Muscle of back (tissue), 13 donors: Measurements from ENCODE around the gene CST7. TPM values are rescaled to one million over a fixed set of nuclear protein-coding genes. Genes with fewer than 3 reads are reported as not detected.
"Not testable (repeated sequence)": the region's sequence is repeated elsewhere in the genome, so short reads cannot be mapped to it uniquely, and the experiment has no call there.

Experiments used
- DNase-seq, 3 donors: peaks; one replicate each; pipeline versions ENCODE4 v3.0.0 to v3.0.0-alpha.2; 2013
- long read RNA-seq, 9 donors: transcript quantifications; one replicate each; lab custom pipeline, GENCODE V29; 2026
- polyA plus RNA-seq, 10 donors: library from polyadenylated mRNA; unstranded; fragments of 120-200 nt; gene quantifications; one replicate each; pipeline ENCODE4 v1.2.1, GENCODE V29; 2013; ENCODE audit not compliant: insufficient read length in 10 of 10

Gene CST7, protein sequence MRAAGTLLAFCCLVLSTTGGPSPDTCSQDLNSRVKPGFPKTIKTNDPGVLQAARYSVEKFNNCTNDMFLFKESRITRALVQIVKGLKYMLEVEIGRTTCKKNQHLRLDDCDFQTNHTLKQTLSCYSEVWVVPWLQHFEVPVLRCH
- polyA plus RNA-seq, result 1 to 10 TPM in 1 of 10 donors, under 1 TPM in 8, not detected in 1; 0.28 to 2.1 (median 0.50) TPM
- long read RNA-seq, donor 1, result 0 reads
- long read RNA-seq, donor 2, result 0 reads
- long read RNA-seq, donor 3, result 0 reads
- long read RNA-seq, donor 4, result 0 reads
- long read RNA-seq, donor 5, result 0 reads
- long read RNA-seq, donor 6, result 0 reads
- long read RNA-seq, donor 7, result 0 reads
- long read RNA-seq, donor 8, result 0 reads
- long read RNA-seq, donor 9, result 0 reads

DNA sequence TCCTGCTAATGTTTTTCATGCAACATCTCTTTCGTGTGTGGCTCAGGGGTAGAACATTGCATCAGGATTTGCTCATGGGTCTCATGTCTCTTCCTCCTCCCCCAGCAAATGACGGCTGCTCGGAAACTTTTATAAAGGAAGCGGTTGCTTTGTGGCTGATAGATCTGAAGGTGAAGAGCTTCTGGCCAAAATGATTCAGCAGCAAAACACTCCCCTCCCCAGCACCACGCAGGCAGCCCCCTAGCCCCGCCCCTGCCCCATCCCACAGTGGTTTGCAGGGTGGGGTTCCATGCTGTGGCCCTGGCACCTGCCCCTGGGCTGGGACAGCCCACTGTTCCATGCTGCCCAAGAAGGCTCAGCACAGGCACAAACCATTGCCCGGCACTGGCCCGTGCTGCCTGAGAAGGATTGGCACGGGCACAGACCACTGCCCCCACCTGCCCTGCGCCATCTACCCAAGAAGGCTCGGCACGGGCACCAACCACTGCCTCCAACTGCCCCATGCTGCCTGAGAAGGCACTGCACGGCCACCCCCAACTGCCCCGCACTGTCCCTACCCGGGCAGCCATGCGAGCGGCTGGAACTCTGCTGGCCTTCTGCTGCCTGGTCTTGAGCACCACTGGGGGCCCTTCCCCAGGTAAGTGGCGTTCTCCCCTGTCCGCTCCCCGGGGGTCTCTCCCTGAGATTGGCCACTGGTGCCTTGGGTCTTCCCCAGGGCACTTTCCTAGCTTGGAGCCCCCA is at the start of gene CST7:
TSS of gene CST7 (plus strand) at position 331 of the 741 bp plus-strand sequence. CDS start at position 568, 237 bp downstream.
- peak in 1 of 3 donors; percentile 5 for DNase-seq

DNA sequence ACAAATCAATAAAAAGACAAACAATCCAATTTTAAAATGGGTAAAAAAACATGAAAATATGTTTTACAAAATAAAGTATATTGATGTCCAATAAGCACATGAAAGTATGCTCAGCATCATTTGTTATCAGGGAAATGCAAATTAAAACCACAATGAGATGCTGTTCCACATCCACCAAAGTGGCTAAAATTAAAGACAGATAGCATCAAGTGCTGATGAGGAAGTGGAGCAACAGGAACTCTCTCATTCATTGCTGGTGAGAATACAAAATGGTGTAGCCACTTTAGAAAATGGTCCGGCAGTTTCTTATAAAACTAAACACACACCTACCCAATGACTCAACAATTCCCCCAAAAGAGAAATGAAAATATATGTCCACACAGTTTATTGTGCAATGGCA is 42.3 kb upstream of the CST7 start:
- DNase-seq, result no peak

DNA sequence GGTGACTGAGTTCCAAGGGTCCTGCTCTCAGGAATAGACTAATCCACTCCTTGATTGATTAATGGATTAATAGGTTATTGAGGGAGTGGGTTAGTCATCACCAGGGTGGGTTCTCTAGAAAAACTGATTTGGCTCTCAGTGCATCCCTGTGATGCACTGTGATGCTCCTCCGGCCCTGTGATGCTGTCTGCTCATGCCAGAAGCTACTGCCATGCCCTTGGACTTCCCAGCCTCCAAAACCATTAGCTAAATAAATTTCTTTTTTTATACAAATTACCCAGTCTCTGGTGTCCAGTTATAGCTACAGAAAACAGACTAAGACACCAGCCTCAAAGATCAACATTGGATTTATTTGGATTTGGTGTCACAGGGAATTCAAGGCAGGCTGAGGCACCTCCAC is 40.4 kb upstream of the CST7 start:
- DNase-seq, result no peak

DNA sequence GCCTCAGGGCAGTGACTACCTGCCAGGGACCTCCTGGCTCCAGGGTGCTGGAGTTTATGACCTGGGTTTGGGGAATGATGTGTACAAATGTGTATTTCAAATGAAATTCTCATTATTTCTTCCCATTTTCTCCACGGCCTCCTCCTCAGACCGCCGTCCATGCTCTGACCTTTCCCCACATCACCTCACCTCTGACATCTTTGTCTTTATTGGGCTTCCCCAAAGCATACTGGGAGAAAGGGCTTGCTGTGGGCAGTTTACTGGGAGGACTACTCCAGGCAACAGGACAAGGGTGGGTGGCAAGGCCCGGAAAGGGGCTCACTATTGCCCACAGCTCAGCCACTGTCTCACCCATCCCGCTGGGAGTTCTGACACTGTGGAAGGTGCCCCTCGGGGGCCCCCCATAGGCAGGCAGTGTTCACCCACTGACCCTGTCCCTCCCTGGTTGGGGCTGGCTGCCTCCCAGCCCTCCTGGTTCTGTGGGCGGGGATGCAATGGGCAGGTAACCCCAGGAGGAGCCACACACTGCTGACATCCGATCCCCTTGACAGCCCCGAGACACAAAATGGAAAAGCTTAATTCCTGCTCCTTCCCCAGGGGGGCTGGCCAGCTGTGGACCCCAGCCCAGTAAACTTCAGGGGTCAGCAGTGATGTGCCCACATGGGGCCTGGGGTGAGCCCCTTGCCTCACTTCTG is 39.8 kb upstream of the CST7 start:
- no peak for DNase-seq

DNA sequence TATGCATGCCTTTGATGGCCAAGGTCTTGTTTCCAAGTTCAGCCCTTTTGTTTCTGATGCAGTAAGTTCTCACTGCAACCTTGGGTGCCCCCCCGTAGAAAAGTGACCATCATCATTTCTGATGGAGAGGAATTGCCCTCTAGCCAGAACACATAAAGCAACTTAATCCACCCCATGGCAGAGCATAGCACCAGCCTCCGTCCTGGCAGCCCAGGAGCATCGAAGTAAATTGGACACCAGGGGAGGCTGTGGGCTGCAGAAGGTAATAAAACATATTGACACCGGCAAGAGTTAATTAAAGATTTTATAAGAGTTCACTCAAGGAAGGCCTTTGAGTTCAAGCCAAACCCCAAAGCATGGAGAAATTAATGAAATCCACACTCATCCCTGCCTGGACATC is 39.2 kb upstream of the CST7 start:
- DNase-seq, result no peak

DNA sequence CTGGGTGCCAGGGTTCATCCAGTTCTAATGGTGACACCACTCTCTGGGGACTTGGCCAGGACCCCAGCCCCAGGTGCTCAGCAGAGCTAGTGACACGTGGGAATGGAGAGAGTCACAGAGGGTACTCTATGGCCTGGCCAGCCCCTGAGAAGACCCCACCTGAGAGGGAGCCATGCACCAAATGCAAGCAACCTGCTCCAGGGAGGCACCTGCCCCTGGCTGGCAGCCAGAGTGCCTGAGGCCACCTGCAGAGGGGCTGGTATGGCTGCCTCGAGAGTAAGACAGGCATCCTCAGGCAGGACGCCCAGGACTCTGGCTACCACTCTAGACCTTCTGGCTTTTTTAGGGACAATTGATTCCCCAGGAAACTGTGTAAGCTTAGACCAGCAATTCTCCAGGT is 38.6 kb upstream of the CST7 start:
- no peak for DNase-seq

DNA sequence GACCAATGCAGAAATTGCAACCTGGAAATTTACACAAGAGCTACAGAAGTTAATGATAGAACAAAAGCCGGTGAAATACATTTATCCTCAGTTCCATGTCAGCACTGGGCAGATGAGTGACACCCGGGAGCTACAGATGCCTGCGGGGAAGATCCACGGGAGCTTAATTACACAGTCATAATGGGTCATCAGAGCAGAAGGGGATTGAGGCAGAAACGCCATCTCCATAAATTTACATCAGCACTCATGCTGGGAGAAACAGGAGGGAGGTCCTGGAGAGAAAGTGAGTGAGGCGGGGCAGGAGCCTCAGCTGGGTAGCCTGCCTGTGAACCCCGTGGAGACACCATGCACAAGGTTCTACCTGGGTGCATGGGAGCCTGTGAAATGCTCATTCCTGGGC is 37.6 kb upstream of the CST7 start:
- no peak for DNase-seq

DNA sequence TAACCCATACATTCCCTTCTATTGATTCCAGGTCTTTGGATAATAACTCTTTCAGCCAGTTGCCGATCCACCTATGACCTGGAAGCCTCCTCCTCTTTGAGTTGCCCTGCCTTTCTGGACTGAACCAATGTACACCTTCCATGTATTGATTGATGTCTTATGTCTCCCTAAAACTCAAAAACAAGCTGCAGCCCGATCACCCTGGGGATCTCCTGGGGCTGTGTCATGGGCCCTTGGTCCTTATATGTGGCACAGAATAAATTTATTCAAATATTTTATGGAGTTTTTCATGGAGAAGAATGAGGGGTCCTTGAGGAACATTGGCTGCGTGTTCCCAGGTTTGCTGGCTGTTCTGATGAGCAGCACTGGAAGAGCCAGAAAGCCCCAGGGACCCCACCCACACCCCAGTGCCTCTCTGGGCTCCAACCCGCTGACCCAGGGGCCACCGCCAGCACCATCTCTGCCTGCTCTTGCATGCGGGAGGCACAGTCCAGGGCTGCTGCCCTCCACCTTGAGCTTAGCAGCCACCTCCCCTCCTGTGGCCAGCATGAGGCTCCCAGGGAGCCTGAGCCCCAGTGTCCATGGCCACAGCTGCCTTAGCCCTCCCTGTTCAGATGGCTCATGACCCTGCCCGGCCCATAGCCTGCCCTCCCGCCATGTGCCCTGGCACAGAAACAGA is 36.5 kb upstream of the CST7 start:
- DNase-seq, result no peak

DNA sequence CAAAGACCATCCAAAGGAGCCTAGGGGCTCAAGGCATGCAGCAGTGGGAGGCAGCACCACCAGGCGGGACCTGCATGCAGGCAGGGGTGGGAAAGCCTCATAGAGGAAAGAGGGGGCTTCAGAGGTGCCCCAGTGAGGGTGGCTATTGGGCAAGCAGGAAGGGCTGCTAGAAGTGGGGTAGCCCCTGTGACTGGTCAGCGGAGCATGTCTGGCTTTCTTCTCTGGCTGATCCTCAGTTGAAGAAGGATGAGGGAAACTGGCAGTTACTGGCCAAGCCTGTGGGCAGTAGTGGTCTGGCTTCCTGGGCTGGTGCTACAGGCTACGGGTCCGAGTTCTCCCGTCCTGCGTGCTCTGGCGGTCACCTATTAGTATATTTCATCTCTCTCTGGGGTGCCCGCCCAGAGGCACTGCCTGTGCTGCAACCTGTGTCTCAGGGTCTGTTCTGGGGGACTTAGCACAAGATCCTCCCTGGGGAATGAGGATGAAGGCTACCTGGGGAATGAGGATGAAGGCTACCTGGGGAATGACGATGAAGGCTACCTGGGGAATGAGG is 35.9 kb upstream of the CST7 start:
- DNase-seq, result no peak

DNA sequence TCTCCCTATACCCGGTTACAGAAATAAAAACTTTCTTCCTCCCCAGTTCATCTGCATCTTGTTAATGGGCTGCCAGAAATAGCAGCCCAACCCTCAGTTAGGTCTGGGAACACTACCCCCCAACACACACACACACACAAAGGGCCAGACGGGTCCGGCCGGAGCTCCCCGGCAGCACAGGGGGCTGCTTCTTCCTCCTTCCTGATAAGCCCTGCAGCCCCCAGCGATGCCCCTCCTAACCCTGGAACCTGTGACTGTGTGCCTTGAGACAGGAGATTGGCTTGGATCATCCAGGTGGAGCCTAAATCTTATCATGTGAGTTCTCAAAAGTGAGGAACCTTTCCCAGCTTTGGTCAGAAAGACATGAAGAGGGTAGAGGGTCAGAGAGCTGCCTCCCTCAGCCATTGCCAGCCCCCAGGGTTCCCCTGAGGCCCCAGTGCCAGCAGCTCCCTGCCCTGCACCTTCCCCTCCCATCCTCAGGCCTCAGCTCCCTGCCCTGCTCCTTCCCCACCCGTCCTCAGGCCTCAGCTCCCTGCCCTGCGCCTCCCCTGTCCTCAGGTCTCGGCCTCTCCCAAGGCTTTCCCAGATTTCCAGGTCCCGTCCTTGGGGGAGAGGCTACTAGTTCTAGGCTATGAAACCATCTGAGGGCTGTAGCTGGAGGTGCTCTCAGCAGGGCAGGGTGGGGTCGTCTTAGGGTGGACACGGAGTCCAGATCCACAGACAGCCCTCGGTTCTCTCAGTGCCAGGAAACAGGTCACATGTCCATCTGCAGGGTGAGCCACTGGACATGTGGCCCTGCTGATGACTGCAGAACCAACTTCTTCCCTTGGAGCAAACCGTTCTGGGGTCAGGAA is 34.5 kb upstream of the CST7 start:
- no peak for DNase-seq

DNA sequence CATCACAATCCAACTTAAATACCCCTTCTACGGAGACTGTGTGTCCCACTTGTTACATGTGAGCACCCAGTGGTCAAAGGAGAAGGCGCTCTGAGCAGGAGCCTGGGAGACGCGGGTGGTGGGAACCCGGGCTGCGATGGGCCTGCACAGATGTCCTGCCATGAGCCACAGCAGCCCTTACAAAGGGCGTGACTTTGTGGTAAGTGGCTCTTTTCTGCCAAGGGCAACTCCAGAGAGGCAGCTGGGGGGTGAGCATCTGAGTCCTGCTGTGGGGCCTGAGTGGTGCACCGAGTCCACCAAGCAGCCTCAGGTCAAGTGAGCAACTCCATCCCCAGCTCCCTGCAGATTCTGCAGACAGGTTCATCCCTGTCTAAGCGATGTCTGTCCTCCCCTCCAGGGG is 33.6 kb upstream of the CST7 start:
- DNase-seq, result no peak

DNA sequence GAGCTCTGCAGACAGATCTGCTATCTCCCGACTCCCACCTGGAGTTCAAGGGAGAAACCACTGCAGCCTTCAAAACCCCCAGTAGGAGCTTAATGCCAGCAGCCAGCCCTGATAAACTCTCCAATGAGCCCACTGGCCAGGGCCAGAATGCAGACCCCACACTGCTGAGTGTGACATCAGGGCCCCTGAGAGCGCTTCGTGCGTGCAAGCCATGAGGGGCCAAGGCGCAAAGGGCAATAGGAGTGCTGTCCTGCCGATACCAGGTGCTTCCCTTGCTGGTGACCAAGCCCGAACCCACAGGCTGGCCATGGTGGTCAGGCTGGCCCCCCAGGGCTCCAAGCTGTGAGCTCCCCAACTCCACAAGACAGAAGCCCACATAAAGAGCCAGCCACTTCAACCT is 33.2 kb upstream of the CST7 start:
- no peak for DNase-seq

DNA sequence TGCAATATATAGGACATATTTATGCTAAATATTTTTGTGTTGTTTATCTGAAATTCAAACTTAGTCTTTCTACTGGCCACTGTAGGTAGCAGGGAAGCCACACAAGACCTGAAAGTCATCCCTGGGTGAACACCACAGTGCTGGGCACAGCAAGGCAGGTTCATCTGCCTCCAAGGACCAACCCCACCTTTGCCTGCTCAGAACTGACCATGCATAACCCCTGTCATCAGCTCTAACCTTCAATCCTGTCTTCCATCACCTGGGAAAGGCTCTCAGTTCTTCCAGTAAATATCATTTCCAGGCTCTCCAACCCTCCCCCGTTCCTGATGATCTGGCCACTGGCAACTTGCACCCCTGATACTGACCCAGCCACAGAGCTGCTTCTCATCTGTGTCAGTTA is 32.7 kb upstream of the CST7 start:
- no peak for DNase-seq

DNA sequence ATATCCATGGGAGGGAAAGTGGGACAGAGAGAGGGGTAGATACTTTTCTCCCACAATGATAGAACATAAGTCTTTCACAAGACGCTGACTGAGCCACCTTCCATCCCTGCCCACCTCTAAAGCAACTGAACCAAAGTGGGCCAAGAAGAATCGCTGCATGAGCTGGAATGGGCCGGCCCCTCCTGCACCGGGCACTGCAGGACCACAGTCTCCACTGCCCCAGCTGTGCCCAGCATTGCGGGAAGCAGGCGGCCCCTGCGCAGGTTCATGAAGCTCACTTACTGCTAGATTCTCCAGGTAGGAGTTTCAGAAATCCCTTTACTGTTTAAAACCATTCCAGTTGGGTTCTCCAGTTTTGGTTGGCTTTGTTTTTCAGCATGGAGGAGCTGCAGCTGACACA is 32.0 kb upstream of the CST7 start:
- no peak for DNase-seq

DNA sequence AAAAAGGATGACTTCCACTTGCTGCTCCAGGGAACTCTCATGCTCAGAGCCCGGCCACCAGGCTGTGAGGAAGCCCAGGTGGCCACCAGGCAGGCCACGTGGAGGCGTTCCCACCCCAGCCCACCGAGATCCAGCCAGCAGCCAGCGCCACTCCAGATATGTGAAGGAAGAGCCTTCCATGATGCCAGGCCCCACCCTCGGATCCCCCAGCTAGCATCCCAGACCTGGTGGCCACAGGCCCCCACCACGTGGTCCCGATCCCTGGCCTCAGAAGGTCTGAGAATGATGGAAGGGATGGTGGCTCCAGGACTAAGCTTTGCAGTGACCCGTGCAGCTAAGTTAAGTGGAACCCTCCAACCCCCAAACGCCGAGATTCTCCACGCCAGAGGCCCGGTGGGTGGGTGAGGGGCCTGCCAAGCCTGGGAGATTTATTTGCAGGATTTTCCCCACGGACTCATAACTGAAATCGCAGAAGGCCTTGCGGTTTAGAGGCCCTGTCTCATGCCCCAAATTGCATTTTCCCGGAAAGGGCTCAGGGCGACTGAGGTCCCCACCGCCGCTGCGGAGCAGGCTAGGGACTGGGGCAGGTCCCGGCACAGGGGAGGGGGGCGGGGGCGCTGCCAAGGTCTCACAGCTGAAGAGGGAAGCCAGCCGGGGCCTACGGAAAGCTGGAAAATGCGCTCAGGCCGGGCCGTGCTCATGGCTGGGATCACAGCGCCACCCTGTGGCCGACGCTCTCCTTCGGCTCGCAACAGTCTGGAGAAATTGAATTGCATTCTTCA is 31.1 kb upstream of the CST7 start:
- DNase-seq, result peak; percentile 66 to 89 (median 82)

DNA sequence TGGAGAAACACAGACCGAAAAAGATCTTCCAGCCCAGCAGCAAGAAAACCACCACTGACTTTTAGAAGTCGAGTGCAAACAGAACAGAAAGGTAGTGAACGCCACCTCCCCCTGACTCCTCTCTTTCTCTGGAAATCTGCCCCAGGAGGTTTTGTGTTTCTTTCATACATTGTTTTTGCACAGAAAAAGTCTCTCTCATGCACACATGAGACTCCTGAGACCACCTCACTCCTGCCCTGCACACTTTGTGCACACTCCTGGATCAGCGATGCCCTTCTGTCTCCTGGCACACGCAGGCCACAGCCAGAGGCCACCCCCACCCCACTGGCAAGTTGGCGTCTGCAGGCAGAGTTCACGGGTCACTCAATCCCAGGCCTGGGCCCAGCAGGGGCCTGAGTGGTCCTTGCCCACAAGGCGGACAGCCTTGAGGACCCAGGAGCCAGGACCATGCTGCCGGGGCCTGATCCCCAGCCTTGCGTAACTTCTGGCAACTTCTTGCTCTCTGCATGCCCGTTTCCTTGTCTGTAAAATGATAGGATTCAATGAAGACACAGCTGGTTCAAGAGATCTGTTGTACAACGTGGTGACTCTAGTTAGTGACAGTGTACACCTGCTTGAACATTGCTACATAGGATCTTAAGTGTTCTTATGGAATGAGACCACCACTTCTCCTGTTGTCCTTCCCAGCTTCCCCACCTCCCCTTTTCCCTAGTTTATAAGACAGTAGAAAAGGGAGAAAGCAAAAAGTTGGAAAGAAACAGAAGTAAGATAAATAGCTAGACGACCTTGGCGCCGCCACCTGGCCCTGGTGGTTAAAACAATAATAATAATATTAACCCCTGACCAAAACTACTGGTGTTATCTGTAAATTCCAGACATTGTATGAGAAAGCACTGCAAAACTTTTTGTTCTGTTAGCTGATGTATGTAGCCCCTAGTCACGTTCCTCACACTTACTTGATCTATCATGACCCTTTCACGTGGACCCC is 30.2 kb upstream of the CST7 start:
- DNase-seq, result no peak

DNA sequence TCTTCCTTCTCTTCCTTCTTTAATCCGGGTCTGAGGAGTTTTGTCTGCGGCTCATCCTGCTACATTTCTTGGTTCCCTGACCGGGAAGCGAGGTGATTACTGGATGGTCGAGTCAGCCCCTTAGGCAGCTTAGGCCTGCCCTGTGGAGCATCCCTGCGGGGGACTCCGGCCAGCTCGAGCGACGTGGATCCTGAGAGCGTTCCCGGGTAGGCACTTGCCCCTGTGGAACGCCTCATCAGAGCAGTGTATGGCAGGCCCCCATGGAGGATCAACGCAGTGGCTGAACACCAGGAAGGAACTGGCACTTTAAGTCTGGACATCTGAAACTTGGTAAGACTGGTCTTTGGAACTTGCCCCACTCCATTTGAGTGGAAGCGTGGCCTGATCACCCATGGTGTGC is 29.4 kb upstream of the CST7 start:
- DNase-seq, result not testable (repeated sequence)

DNA sequence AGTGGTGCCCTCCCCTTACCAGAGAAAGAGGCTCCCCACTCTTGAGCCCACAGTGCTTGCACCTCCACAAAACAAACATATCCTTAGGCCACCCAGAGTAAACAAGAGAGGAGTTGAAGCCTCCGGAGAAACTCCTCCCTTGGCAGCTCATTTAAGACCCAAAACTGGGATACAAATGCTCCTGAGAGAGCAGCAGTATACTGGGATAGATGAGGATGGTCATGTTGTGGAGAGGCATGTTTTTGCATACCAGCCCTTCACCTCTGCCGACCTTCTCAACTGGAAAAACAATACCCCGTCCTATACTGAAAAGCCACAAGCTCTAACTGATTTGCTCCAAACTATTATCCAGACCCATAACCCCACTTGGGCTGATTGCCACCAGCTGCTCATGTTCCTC is 28.4 kb upstream of the CST7 start:
- not testable (repeated sequence) for DNase-seq

DNA sequence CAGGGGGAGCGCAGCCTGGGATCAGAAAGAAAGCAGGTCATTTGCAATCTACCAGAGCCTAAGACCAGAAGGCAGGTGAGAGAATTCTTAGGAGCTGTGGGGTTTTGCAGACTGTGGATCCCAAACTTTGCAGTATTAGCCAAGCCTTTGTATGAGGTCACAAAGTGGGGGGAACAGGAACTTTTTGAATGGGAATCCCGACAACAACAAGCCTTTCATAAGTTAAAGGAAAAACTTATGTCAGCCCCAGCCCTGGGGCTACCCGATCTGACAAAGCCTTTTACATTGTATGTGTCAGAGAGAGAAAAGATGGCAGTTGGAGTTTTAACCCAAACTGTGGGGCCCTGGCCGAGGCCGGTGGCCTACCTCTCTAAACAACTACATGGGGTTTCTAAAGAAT is 19.8 kb upstream of the CST7 start:
- DNase-seq, result not testable (repeated sequence)
